ENCODE data around the gene B4GALT6.

Gene B4GALT6

GRCh38 chr18:31591628-31592027 is 92.8 kb downstream of the B4GALT6 start, which contains the start of gene TTR:
TTR (plus strand) TSS chr18:31591877; CDS start chr18:31591903, 26 bp downstream.
- no peak within 1 kb of the TSS for H3K4me3 ChIP-seq (ENCODE audit: low read length)
- no peaks in the 10 kb centered on the region for H3K4me1 ChIP-seq (ENCODE audit: control insufficient read depth, insufficient read depth, low read length)
- no peak within 1 kb of the TSS for H3K9ac ChIP-seq (ENCODE audit: low read length)
- no peaks in the 10 kb centered on the region for H3K36me3 ChIP-seq (ENCODE audit: control insufficient read depth, insufficient read depth, low read length)
- H3K27ac ChIP-seq (ENCODE audit: low read depth, low read length) = no peak within 1 kb of the TSS
- no peaks in the 10 kb centered on the region for H3K27me3 ChIP-seq (ENCODE audit: control insufficient read depth, insufficient read depth, low read length)

- H3K4me3 ChIP-seq (ENCODE audit: low read length) = no peak overlapping the region
- no peak overlapping the region for H3K9ac ChIP-seq (ENCODE audit: low read length)
- H3K27ac ChIP-seq (ENCODE audit: low read depth, low read length) = no peak overlapping the region
- no peaks in the 10 kb centered on the region for H3K27me3 ChIP-seq (ENCODE audit: control insufficient read depth, insufficient read depth, low read length)
- no peaks in the 10 kb centered on the region for H3K4me1 ChIP-seq (ENCODE audit: control insufficient read depth, insufficient read depth, low read length)
- no peaks in the 10 kb centered on the region for H3K36me3 ChIP-seq (ENCODE audit: control insufficient read depth, insufficient read depth, low read length)
Measured at GRCh38 chr18:31591113-31591512, 93.3 kb downstream of the B4GALT6 start.

GRCh38 chr18:31590570-31590969 is 93.8 kb downstream of the B4GALT6 start:
- Histone ChIP-seq H3K4me1 (ENCODE audit: control insufficient read depth, insufficient read depth, low read length) (no peaks in the 10 kb centered on the region), H3K27ac (ENCODE audit: low read depth, low read length) (no peak overlapping the region), H3K36me3 (ENCODE audit: control insufficient read depth, insufficient read depth, low read length) (no peaks in the 10 kb centered on the region), H3K4me3 (ENCODE audit: low read length) (no peak overlapping the region), H3K27me3 (ENCODE audit: control insufficient read depth, insufficient read depth, low read length) (no peaks in the 10 kb centered on the region), H3K9ac (ENCODE audit: low read length) (no peak overlapping the region)

- Histone ChIP-seq H3K9ac (ENCODE audit: low read length) (no peak overlapping the region), H3K36me3 (ENCODE audit: control insufficient read depth, insufficient read depth, low read length) (no peaks in the 10 kb centered on the region), H3K27ac (ENCODE audit: low read depth, low read length) (no peak overlapping the region), H3K4me3 (ENCODE audit: low read length) (no peak overlapping the region), H3K27me3 (ENCODE audit: control insufficient read depth, insufficient read depth, low read length) (no peaks in the 10 kb centered on the region), H3K4me1 (ENCODE audit: control insufficient read depth, insufficient read depth, low read length) (no peaks in the 10 kb centered on the region)
Measured at GRCh38 chr18:31587529-31587928, 96.9 kb downstream of the B4GALT6 start.

GRCh38 chr18:31586616-31587015 is 97.8 kb downstream of the B4GALT6 start:
- Histone ChIP-seq H3K36me3 (ENCODE audit: control insufficient read depth, insufficient read depth, low read length) (no peaks in the 10 kb centered on the region), H3K9ac (ENCODE audit: low read length) (no peak overlapping the region), H3K4me3 (ENCODE audit: low read length) (no peak overlapping the region), H3K27me3 (ENCODE audit: control insufficient read depth, insufficient read depth, low read length) (no peaks in the 10 kb centered on the region), H3K27ac (ENCODE audit: low read depth, low read length) (no peak overlapping the region), H3K4me1 (ENCODE audit: control insufficient read depth, insufficient read depth, low read length) (peaks cover under 1% of the 10 kb centered on the region)

- Histone ChIP-seq H3K27ac (ENCODE audit: low read depth, low read length) (no peak overlapping the region), H3K4me1 (ENCODE audit: control insufficient read depth, insufficient read depth, low read length) (peaks cover 4% of the 10 kb centered on the region), H3K27me3 (ENCODE audit: control insufficient read depth, insufficient read depth, low read length) (no peaks in the 10 kb centered on the region), H3K36me3 (ENCODE audit: control insufficient read depth, insufficient read depth, low read length) (no peaks in the 10 kb centered on the region), H3K9ac (ENCODE audit: low read length) (no peak overlapping the region), H3K4me3 (ENCODE audit: low read length) (no peak overlapping the region)
Measured at GRCh38 chr18:31585991-31586390, 98.4 kb downstream of the B4GALT6 start.

GRCh38 chr18:31583185-31583854 is 101.1 kb downstream of the B4GALT6 start:
- Histone ChIP-seq H3K36me3 (ENCODE audit: control insufficient read depth, insufficient read depth, low read length) (no peaks in the 10 kb centered on the region), H3K27ac (ENCODE audit: low read depth, low read length) (no peak overlapping the region), H3K4me1 (ENCODE audit: control insufficient read depth, insufficient read depth, low read length) (peaks cover 4% of the 10 kb centered on the region), H3K4me3 (ENCODE audit: low read length) (no peak overlapping the region), H3K9ac (ENCODE audit: low read length) (no peak overlapping the region), H3K27me3 (ENCODE audit: control insufficient read depth, insufficient read depth, low read length) (no peaks in the 10 kb centered on the region)

GRCh38 chr18:31581498-31582197 is 102.7 kb downstream of the B4GALT6 start:
- H3K27ac ChIP-seq (ENCODE audit: low read depth, low read length) = no peak overlapping the region
- H3K4me1 ChIP-seq (ENCODE audit: control insufficient read depth, insufficient read depth, low read length) = peaks cover 4% of the 10 kb centered on the region
- H3K36me3 ChIP-seq (ENCODE audit: control insufficient read depth, insufficient read depth, low read length) = no peaks in the 10 kb centered on the region
- H3K27me3 ChIP-seq (ENCODE audit: control insufficient read depth, insufficient read depth, low read length) = no peaks in the 10 kb centered on the region
- H3K9ac ChIP-seq (ENCODE audit: low read length) = no peak overlapping the region
- H3K4me3 ChIP-seq (ENCODE audit: low read length) = no peak overlapping the region

- Histone ChIP-seq H3K36me3 (ENCODE audit: control insufficient read depth, insufficient read depth, low read length) (no peaks in the 10 kb centered on the region), H3K27ac (ENCODE audit: low read depth, low read length) (no peak overlapping the region), H3K4me1 (ENCODE audit: control insufficient read depth, insufficient read depth, low read length) (peaks cover 4% of the 10 kb centered on the region), H3K4me3 (ENCODE audit: low read length) (no peak overlapping the region), H3K9ac (ENCODE audit: low read length) (no peak overlapping the region), H3K27me3 (ENCODE audit: control insufficient read depth, insufficient read depth, low read length) (no peaks in the 10 kb centered on the region)
Measured at GRCh38 chr18:31579375-31579774, 105.0 kb downstream of the B4GALT6 start.

- Histone ChIP-seq H3K4me1 (ENCODE audit: control insufficient read depth, insufficient read depth, low read length) (peaks cover 4% of the 10 kb centered on the region), H3K4me3 (ENCODE audit: low read length) (no peak overlapping the region), H3K27me3 (ENCODE audit: control insufficient read depth, insufficient read depth, low read length) (no peaks in the 10 kb centered on the region), H3K36me3 (ENCODE audit: control insufficient read depth, insufficient read depth, low read length) (no peaks in the 10 kb centered on the region), H3K9ac (ENCODE audit: low read length) (no peak overlapping the region), H3K27ac (ENCODE audit: low read depth, low read length) (no peak overlapping the region)
Measured at GRCh38 chr18:31578126-31578525, 106.3 kb downstream of the B4GALT6 start.

GRCh38 chr18:31577195-31577594 is 107.2 kb downstream of the B4GALT6 start:
- Histone ChIP-seq H3K4me1 (ENCODE audit: control insufficient read depth, insufficient read depth, low read length) (peaks cover 4% of the 10 kb centered on the region), H3K9ac (ENCODE audit: low read length) (no peak overlapping the region), H3K27ac (ENCODE audit: low read depth, low read length) (no peak overlapping the region)

GRCh38 chr18:31576670-31577069 is 107.7 kb downstream of the B4GALT6 start:
- no peak overlapping the region for H3K9ac ChIP-seq (ENCODE audit: low read length)
- no peaks in the 10 kb centered on the region for H3K36me3 ChIP-seq (ENCODE audit: control insufficient read depth, insufficient read depth, low read length)
- H3K27me3 ChIP-seq (ENCODE audit: control insufficient read depth, insufficient read depth, low read length) = no peaks in the 10 kb centered on the region
- peaks cover 4% of the 10 kb centered on the region for H3K4me1 ChIP-seq (ENCODE audit: control insufficient read depth, insufficient read depth, low read length)
- no peak overlapping the region for H3K4me3 ChIP-seq (ENCODE audit: low read length)
- H3K27ac ChIP-seq (ENCODE audit: low read depth, low read length) = no peak overlapping the region

More at GRCh38 chr18:31577195-31577594, 107.2 kb downstream of the B4GALT6 start:
- no peaks in the 10 kb centered on the region for H3K27me3 ChIP-seq (ENCODE audit: control insufficient read depth, insufficient read depth, low read length)
- no peak overlapping the region for H3K4me3 ChIP-seq (ENCODE audit: low read length)
- H3K36me3 ChIP-seq (ENCODE audit: control insufficient read depth, insufficient read depth, low read length) = no peaks in the 10 kb centered on the region

All from rectal smooth muscle tissue (tissue), 1 donor.